Mesendoderm (in vitro differentiated cells): Measurements from ENCODE around the gene AIP.

Experiments
- DNase-seq: peaks from one replicate; pipeline ENCODE4 v3.0.0; 2013
- H2AK5ac ChIP-seq: 2 replicates; pipeline ENCODE4 v1.6.1; 2013; ENCODE audit warnings: low read length, inconsistent platforms
- H2BK120ac ChIP-seq: 2 replicates; pipeline ENCODE4 v1.6.1; 2013; ENCODE audit warnings: low read depth, mild to moderate bottlenecking, low read length, moderate library complexity, mixed read lengths
- H2BK15ac ChIP-seq: replicated peaks from 2 replicates; pipeline ENCODE4 v1.6.1; 2013; ENCODE audit warnings: low read depth, mild to moderate bottlenecking, moderate library complexity
- H2BK5ac ChIP-seq: 2 replicates; pipeline ENCODE4 v1.6.1; 2013; ENCODE audit warnings: low read length, inconsistent platforms
- H3K18ac ChIP-seq: 2 replicates; pipeline ENCODE4 v1.6.1; 2013; ENCODE audit warnings: mild to moderate bottlenecking, low read length, mixed read lengths
- H3K23ac ChIP-seq: one replicate; pipeline ENCODE4 v1.6.1; 2013; ENCODE audit warnings: low read length
- H3K27ac ChIP-seq: 2 replicates; pipeline ENCODE4 v1.5.1; 2013; ENCODE audit warnings: low read depth, mild to moderate bottlenecking, inconsistent platforms, low read length, moderate library complexity
- H3K27me3 ChIP-seq: 2 replicates; pipeline ENCODE4 v1.6.1; 2013; ENCODE audit warnings: low read length, control low read depth, mild to moderate bottlenecking, inconsistent platforms; ENCODE audit not compliant: insufficient read depth, poor library complexity
- H3K36me3 ChIP-seq: 2 replicates; pipeline ENCODE4 v1.6.1; 2013; ENCODE audit warnings: low read length, inconsistent platforms; ENCODE audit not compliant: control insufficient read depth, insufficient read depth
- H3K4ac ChIP-seq: one replicate; pipeline ENCODE4 v1.6.1; 2013; ENCODE audit warnings: low read depth, mild to moderate bottlenecking, low read length, moderate library complexity
- H3K4me1 ChIP-seq: 2 replicates; pipeline ENCODE4 v1.6.1; 2013; ENCODE audit warnings: low read depth, low read length, inconsistent platforms; ENCODE audit not compliant: control insufficient read depth
- H3K4me2 ChIP-seq: 2 replicates; pipeline ENCODE4 v1.6.1; 2013; ENCODE audit warnings: low read length
- H3K4me3 ChIP-seq: 2 replicates; pipeline ENCODE4 v1.5.1; 2013; ENCODE audit warnings: mild to moderate bottlenecking, low read length
- H3K56ac ChIP-seq: one replicate; pipeline ENCODE4 v1.6.1; 2013; ENCODE audit warnings: low read length
- H3K79me1 ChIP-seq: 2 replicates; pipeline ENCODE4 v1.6.1; 2013; ENCODE audit warnings: low read length, inconsistent platforms
- H3K79me2 ChIP-seq: 2 replicates; pipeline ENCODE4 v1.6.1; 2013; ENCODE audit warnings: mild to moderate bottlenecking, low read length; ENCODE audit not compliant: control insufficient read depth, insufficient read depth
- H3K9ac ChIP-seq: 2 replicates; pipeline ENCODE4 v1.6.1; 2013; ENCODE audit warnings: low read length, inconsistent platforms
- H4K5ac ChIP-seq: one replicate; pipeline ENCODE4 v1.6.1; 2013; ENCODE audit warnings: low read length
- H4K8ac ChIP-seq: one replicate; pipeline ENCODE4 v1.6.1; 2013; ENCODE audit warnings: low read depth, mild to moderate bottlenecking, control low read depth, low read length, moderate library complexity
- WGBS: extraction: QIAGEN DNeasy Blood & Tissue Kit; methylation state at CpG from one replicate; pipeline ENCODE4 v1.1.7; 2013; ENCODE audit warnings: low lambda C conversion rate, missing lambda C conversion rate; ENCODE audit not compliant: insufficient coverage; ENCODE audit errors: extremely low coverage; 5-methylcytosine and 5-hydroxymethylcytosine counted together

The AIP gene

GRCh38 chr11:67453816-67454732, 28.8 kb upstream of the AIP start:
- Histone ChIP-seq H3K4me3 (no peak overlapping the region), H4K8ac (no peak overlapping the region), H3K4me2 (no peak overlapping the region), H2BK5ac (no peak overlapping the region), H3K23ac (no peak overlapping the region), H3K4me1 (no peaks in the 10 kb centered on the region), H3K4ac (no peak overlapping the region), H2BK15ac (no peak overlapping the region), H4K5ac (no peak overlapping the region), H3K27ac (no peak overlapping the region), H3K27me3 (no peaks in the 10 kb centered on the region), H3K79me2 (no peaks in the 10 kb centered on the region), H3K79me1 (no peaks in the 10 kb centered on the region), H3K56ac (no peak overlapping the region), H3K36me3 (no peaks in the 10 kb centered on the region), H2BK120ac (no peak overlapping the region), H3K9ac (no peak overlapping the region), H3K18ac (no peak overlapping the region), H2AK5ac (no peak overlapping the region)
- no CpG with 5 or more reads among the region's 21 CpGs for WGBS
- DNase-seq, result no peak

GRCh38 chr11:67455054-67455453, 27.8 kb upstream of the AIP start, which contains the start of gene CABP4:
CABP4 (plus strand) TSS chr11:67455354; CDS start chr11:67455424, 70 bp downstream.
- H3K56ac ChIP-seq, result no peak within 1 kb of the TSS
- H2BK5ac ChIP-seq, result no peak within 1 kb of the TSS
- H4K5ac ChIP-seq, result no peak within 1 kb of the TSS
- H2BK15ac ChIP-seq, result no peak within 1 kb of the TSS
- no peak within 1 kb of the TSS for H3K9ac ChIP-seq
- H3K79me1 ChIP-seq, result no peaks in the 10 kb centered on the region
- no peaks in the 10 kb centered on the region for H3K4me1 ChIP-seq
- H3K4ac ChIP-seq, result no peak within 1 kb of the TSS
- H4K8ac ChIP-seq, result no peak within 1 kb of the TSS
- no peak within 1 kb of the TSS for H2BK120ac ChIP-seq
- no peak within 1 kb of the TSS for H3K23ac ChIP-seq
- no peaks in the 10 kb centered on the region for H3K36me3 ChIP-seq
- H3K27ac ChIP-seq, result no peak within 1 kb of the TSS
- DNase-seq, result no peak
- H3K79me2 ChIP-seq, result no peaks in the 10 kb centered on the region
- no peak within 1 kb of the TSS for H2AK5ac ChIP-seq
- H3K18ac ChIP-seq, result no peak within 1 kb of the TSS
- WGBS, result no CpG with 5 or more reads among the region's 3 CpGs
- no peaks in the 10 kb centered on the region for H3K27me3 ChIP-seq
- H3K4me3 ChIP-seq, result no peak within 1 kb of the TSS
- no peak within 1 kb of the TSS for H3K4me2 ChIP-seq

GRCh38 chr11:67456068-67456705, 26.6 kb upstream of the AIP start:
- no peak overlapping the region for H3K18ac ChIP-seq
- WGBS, result no CpG with 5 or more reads among the region's 25 CpGs

GRCh38 chr11:67457453-67457852, 25.4 kb upstream of the AIP start:
- H2BK15ac ChIP-seq, result no peak overlapping the region
- H3K4ac ChIP-seq, result no peak overlapping the region
- H3K79me2 ChIP-seq, result no peaks in the 10 kb centered on the region
- no peak overlapping the region for H3K27ac ChIP-seq
- H3K79me1 ChIP-seq, result no peaks in the 10 kb centered on the region
- no peak overlapping the region for H2BK120ac ChIP-seq
- no peak overlapping the region for H3K18ac ChIP-seq
- WGBS, result no CpG with 5 or more reads among the region's 12 CpGs
- H3K56ac ChIP-seq, result no peak overlapping the region
- no peaks in the 10 kb centered on the region for H3K36me3 ChIP-seq
- no peak overlapping the region for H4K5ac ChIP-seq
- no peak overlapping the region for H2AK5ac ChIP-seq
- H3K27me3 ChIP-seq, result no peaks in the 10 kb centered on the region
- H3K4me2 ChIP-seq, result no peak overlapping the region
- H3K4me3 ChIP-seq, result no peak overlapping the region
- H3K23ac ChIP-seq, result no peak overlapping the region
- H2BK5ac ChIP-seq, result no peak overlapping the region
- no peaks in the 10 kb centered on the region for H3K4me1 ChIP-seq
- DNase-seq, result no peak
- H4K8ac ChIP-seq, result no peak overlapping the region
- H3K9ac ChIP-seq, result no peak overlapping the region

More at GRCh38 chr11:67456068-67456705, 26.6 kb upstream of the AIP start:
- no peak overlapping the region for H3K27ac ChIP-seq
- H3K36me3 ChIP-seq, result no peaks in the 10 kb centered on the region
- no peak overlapping the region for H3K4me3 ChIP-seq
- H2BK120ac ChIP-seq, result no peak overlapping the region
- H3K27me3 ChIP-seq, result no peaks in the 10 kb centered on the region
- no peak overlapping the region for H3K56ac ChIP-seq
- no peak overlapping the region for H2BK5ac ChIP-seq
- H3K4me2 ChIP-seq, result no peak overlapping the region
- no peak overlapping the region for H3K9ac ChIP-seq
- no peaks in the 10 kb centered on the region for H3K79me1 ChIP-seq
- no peak overlapping the region for H3K23ac ChIP-seq
- no peak overlapping the region for H4K5ac ChIP-seq
- no peaks in the 10 kb centered on the region for H3K4me1 ChIP-seq
- no peak overlapping the region for H2AK5ac ChIP-seq
- no peak for DNase-seq
- H3K79me2 ChIP-seq, result no peaks in the 10 kb centered on the region
- no peak overlapping the region for H4K8ac ChIP-seq
- no peak overlapping the region for H2BK15ac ChIP-seq
- no peak overlapping the region for H3K4ac ChIP-seq

- H3K9ac ChIP-seq, result no peak overlapping the region
- no peak overlapping the region for H2AK5ac ChIP-seq
- no peak overlapping the region for H3K4me3 ChIP-seq
- no peak overlapping the region for H3K18ac ChIP-seq
- no peak overlapping the region for H4K5ac ChIP-seq
- no CpG with 5 or more reads among the region's 19 CpGs for WGBS
- H2BK120ac ChIP-seq, result no peak overlapping the region
- H3K79me2 ChIP-seq, result no peaks in the 10 kb centered on the region
- no peaks in the 10 kb centered on the region for H3K27me3 ChIP-seq
- H2BK5ac ChIP-seq, result no peak overlapping the region
- H3K56ac ChIP-seq, result no peak overlapping the region
- H3K79me1 ChIP-seq, result no peaks in the 10 kb centered on the region
- no peak overlapping the region for H3K4me2 ChIP-seq
- no peak overlapping the region for H2BK15ac ChIP-seq
- H3K23ac ChIP-seq, result no peak overlapping the region
- H3K4me1 ChIP-seq, result no peaks in the 10 kb centered on the region
- no peak overlapping the region for H3K27ac ChIP-seq
- no peak overlapping the region for H3K4ac ChIP-seq
- H4K8ac ChIP-seq, result no peak overlapping the region
- no peak for DNase-seq
- no peaks in the 10 kb centered on the region for H3K36me3 ChIP-seq
These were observed 24.6 kb upstream of the AIP start for GRCh38 chr11:67458266-67458665.
